Panc1 (cell line): ENCODE data around the gene PTPMT1. TPM values are rescaled to one million over a fixed set of nuclear protein-coding genes. Genes with fewer than 3 reads are reported as not detected.
A peak's percentile ranks its signal among the peaks of the same experiment; 100 is the strongest.

ENCODE experiments used
- ATAC-seq: fragments of 200-7000 bp; cut with Tn5 transposase; 2 replicates; pipeline ENCODE4 v1.9.1; 2020; ENCODE audit warnings: mild to moderate bottlenecking, moderate library complexity
- BruUV-seq: library from RNA; stranded (reverse); fragments of 400-500 nt; replicated peaks from 2 replicates; lab custom pipeline; 2021; lab: Mats Ljungman, UMichigan
- CTCF ChIA-PET: fragments of 300-600 bp; sonication (Branson Sonifier 250); formaldehyde crosslinking; loops from one replicate; lab custom pipeline; 2022; ENCODE audit warnings: antibody characterized with exemption; lab: Charles Lee
- POLR2A ChIA-PET: fragments of 300-600 bp; sonication (Branson Sonifier 250); formaldehyde crosslinking; loops from one replicate; lab custom pipeline; 2022; ENCODE audit warnings: antibody characterized with exemption; lab: Charles Lee
- DNase-seq: peaks from one replicate; pipeline ENCODE4 v3.0.0-alpha.2; 2010; ENCODE audit warnings: low read depth, low spot score
- H3K27ac ChIP-seq: 2 replicates; pipeline ENCODE4 v1.5.1; 2011; ENCODE audit warnings: mild to moderate bottlenecking, low read length, inconsistent platforms
- H3K27me3 ChIP-seq: fragments of 200-500 bp; sonication (Bioruptor generic); 2 replicates; pipeline ENCODE4 v1.6.0; 2014; ENCODE audit warnings: low read length, inconsistent platforms; ENCODE audit not compliant: control insufficient read depth, insufficient read depth
- H3K36me3 ChIP-seq: fragments of 200-500 bp; sonication (Bioruptor generic); 2 replicates; pipeline ENCODE4 v1.5.1; 2014; ENCODE audit warnings: inconsistent platforms, mild to moderate bottlenecking, low read length, moderate library complexity; ENCODE audit not compliant: control insufficient read depth, insufficient read depth
- H3K4me1 ChIP-seq: 2 replicates; pipeline ENCODE4 v1.5.1; 2011; ENCODE audit warnings: inconsistent platforms, mild to moderate bottlenecking, low read length, moderate library complexity; ENCODE audit not compliant: control insufficient read depth, insufficient read depth
- H3K4me3 ChIP-seq, 2 experiments: 2 replicates each; pipeline ENCODE4 v1.5.1; 2011 to 2012; ENCODE audit warnings: low read depth in 2 of 2, low read length in 2 of 2, mild to moderate bottlenecking in 2 of 2, inconsistent platforms in 1 of 2, moderate library complexity in 1 of 2
- H3K9me3 ChIP-seq: fragments of 200-500 bp; sonication (Bioruptor generic); 2 replicates; pipeline ENCODE4 v1.5.1; 2014; ENCODE audit warnings: low read depth, mild to moderate bottlenecking, inconsistent platforms, low read length, moderate library complexity; ENCODE audit not compliant: control insufficient read depth, insufficient read depth
- CTCF ChIP-seq: fragments of 450-650 bp; IDR thresholded peaks from 2 replicates; pipeline ENCODE4 v1.5.1; 2017; ENCODE audit warnings: mild to moderate bottlenecking
- POLR2AphosphoS5 ChIP-seq: IDR thresholded peaks from 2 replicates; pipeline ENCODE4 v1.6.1; 2012; ENCODE audit warnings: mild to moderate bottlenecking, low read depth, low read length, moderate library complexity
- REST ChIP-seq, 2 experiments: IDR thresholded peaks; 2 replicates each; pipeline ENCODE4 v1.6.1; 2011 to 2012; ENCODE audit warnings: low read depth in 2 of 2, control low read depth in 1 of 2, low read length in 1 of 2, mild to moderate bottlenecking in 1 of 2, moderate library complexity in 1 of 2; ENCODE audit not compliant: insufficient read depth in 1 of 2
- SIN3A ChIP-seq: IDR thresholded peaks from 2 replicates; pipeline ENCODE4 v1.6.1; 2012; ENCODE audit warnings: low read depth, mild to moderate bottlenecking, low read length, moderate library complexity, borderline replicate concordance; ENCODE audit not compliant: insufficient read depth
- TCF7L2 ChIP-seq: IDR thresholded peaks from 2 replicates; pipeline ENCODE4 v1.6.1; 2011; ENCODE audit warnings: mild to moderate bottlenecking, low read depth, low read length, inconsistent platforms
- in situ Hi-C: cut with HindIII; loops from 2 replicates; pipeline ENCODE4 v1.10.0; 2016; ENCODE audit warnings: low sequenced_read_pairs, low pct_unique_long_range_greater_than_20kb
- intact Hi-C: fragments of 100-400 bp; cut with micrococcal nuclease; formaldehyde crosslinking; loops from one replicate; pipeline ENCODE4 v1.10.0; 2022; ENCODE audit not compliant: unreplicated experiment
- total RNA-seq: library from RNA; stranded (reverse); gene quantifications from one replicate; pipeline ENCODE4 v1.2.1, GENCODE V29; 2021; ENCODE audit not compliant: unreplicated experiment

PTPMT1 gene
- total RNA-seq, 1 experiment from 2014 or later = 81.0 TPM

GRCh38 chr11:47564933-47565339, 463 bp upstream of the PTPMT1 start:
- intact Hi-C loops = no loop called here
- no peak for DNase-seq
- CTCF ChIA-PET = no interaction called here
- no peaks in the 10 kb centered on the region for H3K9me3 ChIP-seq
- TF ChIP-seq TCF7L2 (no peak), POLR2AphosphoS5 (no peak), SIN3A (no peak), REST (IDR thresholded peaks at IDR 0.05; ENCODE audit: insufficient read depth in 1 of 2, low read depth in 2 of 2, low read length in 1 of 2) (no peak), CTCF (no peak)
- POLR2A ChIA-PET = interaction anchor here (0.5 to 0.9 kb wide), 2 partner anchors 13 to 911 kb away, joined by 3 to 5 read pairs; no protein-coding TSS in a partner anchor
- ATAC-seq = 0 out of 2 replicates have a peak, but pooled peaks have one; percentile 23
- in situ Hi-C loops = no loop called here
- BruUV-seq = TSS peak; percentile 75
- peak overlapping the region; percentile 77 to 94 for H3K4me3 ChIP-seq
- no peaks in the 10 kb centered on the region for H3K27me3 ChIP-seq
- H3K27ac ChIP-seq = peak overlapping the region; percentile 89
- H3K4me1 ChIP-seq = peaks cover 4% of the 10 kb centered on the region; the same call in 1 of the 2 replicates
- no peaks in the 10 kb centered on the region for H3K36me3 ChIP-seq

- POLR2A ChIA-PET = interaction anchor here (0.6 kb wide), 1 partner anchor 76 kb away, joined by 6 read pairs; no protein-coding TSS in a partner anchor
- peaks cover 4% of the 10 kb centered on the region; the same call in 1 of the 2 replicates for H3K4me1 ChIP-seq
- no peak for DNase-seq
- ATAC-seq = peak; percentile 47
- peak overlapping the region; percentile 77 to 94 for H3K4me3 ChIP-seq
- no peaks in the 10 kb centered on the region for H3K27me3 ChIP-seq
- no TSS peak for BruUV-seq
- TF ChIP-seq SIN3A (no peak), POLR2AphosphoS5 (no peak), TCF7L2 (no peak)
- H3K27ac ChIP-seq = peak overlapping the region; percentile 89
- CTCF ChIA-PET = interaction anchor here (0.7 kb wide), 1 partner anchor 31 kb away, joined by 12 read pairs; no protein-coding TSS in a partner anchor
- intact Hi-C loops = no loop called here
- H3K9me3 ChIP-seq = no peaks in the 10 kb centered on the region
- H3K36me3 ChIP-seq = peaks cover 2% of the 10 kb centered on the region; the same call in 1 of the 2 replicates
- in situ Hi-C loops = no loop called here
These were observed 825 bp downstream of the PTPMT1 start for GRCh38 chr11:47566149-47566698.

- Histone ChIP-seq H3K4me1 (peaks cover 16% of the 10 kb centered on the region), H3K27me3 (no peaks in the 10 kb centered on the region), H3K4me3 (no peak overlapping the region), H3K36me3 (peaks cover 15% of the 10 kb centered on the region), H3K27ac (no peak overlapping the region), H3K9me3 (no peaks in the 10 kb centered on the region)
- in situ Hi-C loops = no loop called here
- intact Hi-C loops = no loop called here
- POLR2A ChIA-PET = no interaction called here
- CTCF ChIA-PET = interaction anchor here (0.6 kb wide), 1 partner anchor 7 kb away, joined by 5 read pairs; no protein-coding TSS in a partner anchor
- no TSS peak for BruUV-seq
- no peak for DNase-seq
- no peak for TF ChIP-seq POLR2AphosphoS5
- no peak for TF ChIP-seq TCF7L2
- no peak for ATAC-seq
These were observed 4.2 kb downstream of the PTPMT1 start for GRCh38 chr11:47569646-47570045.
